Uterus (tissue), 2 donors: ENCODE results near the gene SLC8B1.

Source experiments
- POLR2A ChIP-seq, 2 donors: fragments of 450-650 bp; IDR thresholded peaks; one replicate each; pipeline ENCODE4 v1.6.1; 2016; ENCODE audit warnings: antibody characterized with exemption in 2 of 2, mild to moderate bottlenecking in 1 of 2, moderate library complexity in 1 of 2
- TF ChIP-seq, protein P1 (sequence below), 4 experiments: fragments of 200-600 bp in 2 of 4; fragments of 450-650 bp in 2 of 4; sonication (generic) in 2 of 4; IDR thresholded peaks; one replicate each; pipeline ENCODE4 v1.5.1; 2016 to 2019; ENCODE audit warnings: antibody characterized with exemption in 4 of 4, mild to moderate bottlenecking in 2 of 4, moderate library complexity in 1 of 4

DNA sequence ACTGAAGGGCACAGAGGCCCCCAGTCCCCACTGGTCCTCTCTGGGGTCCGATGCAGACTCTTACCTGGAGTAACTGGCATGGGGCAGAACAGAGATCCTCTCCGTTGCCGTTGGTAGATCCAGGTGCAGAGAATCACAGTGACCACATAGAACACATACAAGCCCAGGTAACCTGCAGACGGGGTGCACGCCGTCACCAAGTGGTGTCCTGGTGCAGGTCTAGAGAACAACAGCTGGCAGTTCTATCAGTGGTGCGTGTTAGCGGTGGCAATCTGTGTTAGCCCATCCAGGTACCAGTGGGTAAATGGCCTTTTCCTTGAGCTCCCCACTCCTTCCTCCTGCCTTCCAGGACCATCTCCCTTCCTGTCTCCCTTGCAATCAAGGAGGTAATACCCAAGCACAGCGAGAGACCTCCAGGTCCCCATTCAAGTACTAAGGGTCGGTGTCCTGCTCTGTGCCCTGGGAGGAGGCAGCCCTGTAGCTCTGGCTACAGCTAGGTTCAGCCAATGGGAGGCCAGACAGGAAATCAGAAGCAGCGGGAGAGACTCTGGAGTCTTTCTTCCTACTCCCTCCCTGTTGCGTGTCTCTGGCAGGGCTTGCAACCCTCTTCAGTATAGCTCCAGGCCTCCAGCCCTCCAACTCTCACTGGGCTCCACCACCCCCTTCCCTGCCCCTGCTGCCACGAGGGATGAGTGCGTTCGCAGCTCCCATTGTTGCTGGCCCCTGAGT, 15.8 kb downstream of the SLC8B1 start:
- TF ChIP-seq, protein P1, sequence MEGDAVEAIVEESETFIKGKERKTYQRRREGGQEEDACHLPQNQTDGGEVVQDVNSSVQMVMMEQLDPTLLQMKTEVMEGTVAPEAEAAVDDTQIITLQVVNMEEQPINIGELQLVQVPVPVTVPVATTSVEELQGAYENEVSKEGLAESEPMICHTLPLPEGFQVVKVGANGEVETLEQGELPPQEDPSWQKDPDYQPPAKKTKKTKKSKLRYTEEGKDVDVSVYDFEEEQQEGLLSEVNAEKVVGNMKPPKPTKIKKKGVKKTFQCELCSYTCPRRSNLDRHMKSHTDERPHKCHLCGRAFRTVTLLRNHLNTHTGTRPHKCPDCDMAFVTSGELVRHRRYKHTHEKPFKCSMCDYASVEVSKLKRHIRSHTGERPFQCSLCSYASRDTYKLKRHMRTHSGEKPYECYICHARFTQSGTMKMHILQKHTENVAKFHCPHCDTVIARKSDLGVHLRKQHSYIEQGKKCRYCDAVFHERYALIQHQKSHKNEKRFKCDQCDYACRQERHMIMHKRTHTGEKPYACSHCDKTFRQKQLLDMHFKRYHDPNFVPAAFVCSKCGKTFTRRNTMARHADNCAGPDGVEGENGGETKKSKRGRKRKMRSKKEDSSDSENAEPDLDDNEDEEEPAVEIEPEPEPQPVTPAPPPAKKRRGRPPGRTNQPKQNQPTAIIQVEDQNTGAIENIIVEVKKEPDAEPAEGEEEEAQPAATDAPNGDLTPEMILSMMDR (IDR thresholded peaks at IDR 0.05), result no peak
- no peak for TF ChIP-seq POLR2A (IDR thresholded peaks at IDR 0.05)
